Bronchial epithelial cell (primary cell): ENCODE data around the gene EPHB6. TPM values are rescaled to one million over a fixed set of nuclear protein-coding genes. Genes with fewer than 3 reads are reported as not detected.
A peak's percentile ranks its signal among the peaks of the same experiment; 100 is the strongest.

Experiments
- DNase-seq: peaks from one replicate; pipeline ENCODE4 v3.0.0-alpha.2; 2010; ENCODE audit warnings: low read depth
- FAIRE-seq: peaks from 2 replicates; lab custom pipeline; 2011; peaks lifted over from hg19 to GRCh38; lab: Jason Lieb, UNC
- H3K27me3 ChIP-seq: 2 replicates; pipeline ENCODE4 v1.5.1; 2011; ENCODE audit warnings: low read length; ENCODE audit not compliant: control insufficient read depth, insufficient read depth
- H3K36me3 ChIP-seq: 2 replicates; pipeline ENCODE4 v1.5.1; 2011; ENCODE audit warnings: low read length; ENCODE audit not compliant: control insufficient read depth, insufficient read depth
- H3K4me3 ChIP-seq: 2 replicates; pipeline ENCODE4 v1.5.1; 2011; ENCODE audit warnings: mild to moderate bottlenecking, low read depth, low read length, control low read depth
- CTCF ChIP-seq: IDR thresholded peaks from 2 replicates; pipeline ENCODE4 v1.5.1; 2011; ENCODE audit warnings: mild to moderate bottlenecking, moderate library complexity, low read length, control low read depth, inconsistent platforms; ENCODE audit not compliant: insufficient read depth, severe bottlenecking
- total RNA-seq: library from RNA; depleted of rRNA; stranded (reverse); fragments of >200 nt; gene quantifications from 2 replicates; pipeline ENCODE4 v1.2.1, GENCODE V29; 2014

Gene EPHB6
- total RNA-seq, 1 donor from 2014 or later, result under 0.01 TPM

- Histone ChIP-seq H3K27me3 (peaks cover 2% of the 10 kb centered on the region), H3K36me3 (no peaks in the 10 kb centered on the region), H3K4me3 (no peak overlapping the region)
- TF ChIP-seq CTCF, result no peak
- DNase-seq, result peak; percentile 90
- FAIRE-seq, result no peak
Measured at GRCh38 chr7:142813226-142813625, 41.6 kb upstream of the EPHB6 start.

GRCh38 chr7:142813699-142814098 lies 41.2 kb upstream of the EPHB6 start:
- TF ChIP-seq CTCF, result no peak
- FAIRE-seq, result no peak
- H3K4me3 ChIP-seq, result no peak overlapping the region

GRCh38 chr7:142814451-142814850 lies 40.4 kb upstream of the EPHB6 start:
- TF ChIP-seq CTCF, result no peak
- no peaks in the 10 kb centered on the region for H3K36me3 ChIP-seq
- DNase-seq (no peak), FAIRE-seq (no peak)
- peaks cover 2% of the 10 kb centered on the region for H3K27me3 ChIP-seq
- no peak overlapping the region for H3K4me3 ChIP-seq

More at GRCh38 chr7:142813699-142814098, 41.2 kb upstream of the EPHB6 start:
- Histone ChIP-seq H3K27me3 (peaks cover 2% of the 10 kb centered on the region), H3K36me3 (no peaks in the 10 kb centered on the region)
- DNase-seq, result no peak

GRCh38 chr7:142815134-142815533 lies 39.7 kb upstream of the EPHB6 start:
- FAIRE-seq (no peak), DNase-seq (no peak)
- no peak for TF ChIP-seq CTCF
- Histone ChIP-seq H3K36me3 (no peaks in the 10 kb centered on the region), H3K4me3 (no peak overlapping the region), H3K27me3 (peaks cover 2% of the 10 kb centered on the region)

- no peak for TF ChIP-seq CTCF
- H3K36me3 ChIP-seq, result no peaks in the 10 kb centered on the region
- FAIRE-seq, result no peak
- no peak for DNase-seq
- no peak overlapping the region for H3K4me3 ChIP-seq
- H3K27me3 ChIP-seq, result peaks cover 5% of the 10 kb centered on the region
Measured at GRCh38 chr7:142817506-142817905, 37.4 kb upstream of the EPHB6 start.

- no peak overlapping the region for H3K4me3 ChIP-seq
- no peak for TF ChIP-seq CTCF
- FAIRE-seq (no peak), DNase-seq (no peak)
- peaks cover 5% of the 10 kb centered on the region for H3K27me3 ChIP-seq
- H3K36me3 ChIP-seq, result no peaks in the 10 kb centered on the region
Measured at GRCh38 chr7:142819530-142819929, 35.3 kb upstream of the EPHB6 start.
